HepG2 (cell line): ENCODE measurements around the gene RAD52. TPM values are rescaled to one million over a fixed set of nuclear protein-coding genes. Genes with fewer than 3 reads are reported as not detected.

Experiments used
- CERS6 ChIP-seq: sonication (generic); formaldehyde crosslinking; IDR thresholded peaks from 2 replicates; pipeline ENCODE4 v1.5.0; 2020; ENCODE audit warnings: missing genetic modification reagents
- HMGA1 ChIP-seq: sonication (generic); formaldehyde crosslinking; conservative IDR thresholded peaks from 2 replicates; pipeline ENCODE4 v1.4.0; 2020; ENCODE audit warnings: missing genetic modification reagents
- JDP2 ChIP-seq: sonication (generic); formaldehyde crosslinking; IDR thresholded peaks from 2 replicates; pipeline ENCODE4 v1.8.1; 2022; ENCODE audit warnings: missing genetic modification reagents, borderline replicate concordance
- KLF15 ChIP-seq: sonication (generic); formaldehyde crosslinking; IDR thresholded peaks from 2 replicates; pipeline ENCODE4 v1.8.1; 2023; ENCODE audit warnings: borderline replicate concordance, mild to moderate bottlenecking, inconsistent platforms, missing genetic modification reagents, mixed read lengths
- MXD3 ChIP-seq: IDR thresholded peaks from 2 replicates; pipeline ENCODE4 v1.6.1; 2016; ENCODE audit warnings: mild to moderate bottlenecking, missing biosample characterization, missing genetic modification reagents
- NONO ChIP-seq, 2 experiments: fragments of 450-650 bp in 1 of 2; sonication (generic) in 1 of 2; formaldehyde crosslinking in 1 of 2; IDR thresholded peaks in 1 of 2; conservative IDR thresholded peaks in 1 of 2; 2 replicates each; pipeline versions ENCODE4 v1.6.1 to v1.8.0; 2017 to 2022; ENCODE audit warnings: mild to moderate bottlenecking in 1 of 2, missing genetic modification reagents in 1 of 2, moderate library complexity in 1 of 2
- PATZ1 ChIP-seq: sonication (generic); formaldehyde crosslinking; IDR thresholded peaks from 2 replicates; pipeline ENCODE4 v1.4.0; 2020; ENCODE audit warnings: missing genetic modification reagents
- PRMT3 ChIP-seq: sonication (generic); formaldehyde crosslinking; IDR thresholded peaks from 2 replicates; pipeline ENCODE4 v1.8.1; 2022; ENCODE audit warnings: low read depth, mild to moderate bottlenecking, moderate library complexity, missing genetic modification reagents, borderline replicate concordance
- SNAPC4 ChIP-seq: sonication (generic); formaldehyde crosslinking; IDR thresholded peaks from 2 replicates; pipeline ENCODE4 v1.4.0; 2020; ENCODE audit warnings: mild to moderate bottlenecking, missing genetic modification reagents
- TFAP4 ChIP-seq: sonication (generic); IDR thresholded peaks from 2 replicates; pipeline ENCODE4 v1.6.1; 2016; ENCODE audit warnings: low read depth, borderline replicate concordance
- ZEB1 ChIP-seq: IDR thresholded peaks from 2 replicates; pipeline ENCODE4 v1.6.1; 2012; ENCODE audit warnings: mild to moderate bottlenecking, low read depth, inconsistent platforms; ENCODE audit not compliant: insufficient replicate concordance
- ZNF256 ChIP-seq: sonication (generic); formaldehyde crosslinking; conservative IDR thresholded peaks from 2 replicates; pipeline ENCODE4 v1.4.0; 2020; ENCODE audit warnings: missing genetic modification reagents
- ZNF468 ChIP-seq: sonication (generic); formaldehyde crosslinking; IDR thresholded peaks from 2 replicates; pipeline ENCODE4 v1.8.0; 2022; ENCODE audit warnings: mild to moderate bottlenecking, moderate library complexity, missing genetic modification reagents
- ZNF574 ChIP-seq: sonication (generic); formaldehyde crosslinking; IDR thresholded peaks from 2 replicates; pipeline ENCODE4 v1.4.0; 2020; ENCODE audit warnings: missing genetic modification reagents
- ZNF674 ChIP-seq: sonication (generic); formaldehyde crosslinking; IDR thresholded peaks from 2 replicates; pipeline ENCODE4 v1.5.0; 2020; ENCODE audit warnings: low read depth, mild to moderate bottlenecking, missing genetic modification reagents
- polyA plus RNA-seq, 8 experiments: library from polyadenylated mRNA; depleted of rRNA in 3 of 8; stranded (reverse) in 7 of 8; unstranded in 1 of 8; fragments of >200 nt; fragmentation: Illumina TruSeq in 4 of 8; extraction: Trizol in 4 of 8; gene quantifications; 2 replicates each; pipeline versions ENCODE4 v1.2.1 to v1.2.3, GENCODE V29; 2011 to 2016; ENCODE audit warnings: low read depth in 4 of 8, missing spikeins in 1 of 8, mixed read lengths in 1 of 8; ENCODE audit not compliant: insufficient read depth in 1 of 8
- total RNA-seq, 5 experiments: library from RNA; depleted of rRNA; stranded (reverse); fragments of >200 nt; fragmentation: Illumina TruSeq; extraction: Trizol; gene quantifications; 2 replicates each; pipeline ENCODE4 v1.2.3, GENCODE V29; 2016; ENCODE audit warnings: low read depth in 1 of 5

The RAD52 gene
- total and polyA plus RNA-seq, 2 of the 13 experiments (the other 11 are each of a cell fraction or from before 2014, with no cell fraction given) = 14.3 to 19.9 TPM

- TF ChIP-seq MXD3 (CRISPR knock-in tag) = no peak
- TF ChIP-seq HMGA1 (CRISPR knock-in tag) = no peak
- TF ChIP-seq ZNF674 = no peak
- TF ChIP-seq JDP2 = no peak
- no peak for TF ChIP-seq ZEB1
- peak; percentile 61 for TF ChIP-seq PATZ1
- no peak for TF ChIP-seq CERS6 (CRISPR knock-in tag)
- TF ChIP-seq SNAPC4 (CRISPR knock-in tag) = peak; percentile 76
- no peak for TF ChIP-seq ZNF256 (CRISPR knock-in tag)
- no peak for TF ChIP-seq NONO (IDR thresholded peaks at IDR 0.05)
- TF ChIP-seq NONO (CRISPR knock-in tag; conservative IDR thresholded peaks at IDR 0.05) = peak; percentile 91
- TF ChIP-seq ZNF468 (CRISPR knock-in tag) = no peak
- no peak for TF ChIP-seq PRMT3 (CRISPR knock-in tag)
- TF ChIP-seq TFAP4 = peak; percentile 19; the same call in 1 of the 2 replicates
- TF ChIP-seq ZNF574 (CRISPR knock-in tag) = peak; percentile 89
- TF ChIP-seq KLF15 = no peak
These were observed at the start of gene RAD52 (continued) for GRCh38 chr12:949453-950191.
